CD4-positive, alpha-beta T cell treated with Interleukin-1 beta for 1 hour (primary cell): ENCODE results near the gene KRTAP5-7.
"Not testable (repeated sequence)": the region's sequence is repeated elsewhere in the genome, so short reads cannot be mapped to it uniquely, and the experiment has no call there.

Experiments used
- DNase-seq, 2 donors: peaks; one replicate each; pipeline ENCODE4 v3.0.0-alpha.2; 2020 to 2022

KRTAP5-7 gene

DNA sequence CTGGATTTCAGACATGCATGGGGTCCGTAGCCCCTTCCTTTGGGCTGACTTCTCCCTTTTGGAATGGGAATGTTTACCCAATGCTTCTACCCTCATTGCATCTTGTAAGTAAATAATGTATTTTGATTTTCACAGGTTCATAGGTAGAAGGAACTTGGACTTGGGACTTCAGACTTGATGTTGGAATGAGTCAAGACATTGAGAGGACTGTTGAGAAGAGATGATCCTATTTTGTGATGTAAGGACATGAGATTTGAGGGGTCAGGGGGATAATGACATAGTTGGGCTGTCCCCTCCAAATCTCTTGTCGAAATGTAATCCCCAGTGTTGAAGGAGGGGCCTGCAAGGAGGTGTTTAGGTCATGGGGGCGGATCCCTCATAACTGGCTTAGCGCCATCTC lies 37.4 kb downstream of the KRTAP5-7 start:
- DNase-seq = no peak

DNA sequence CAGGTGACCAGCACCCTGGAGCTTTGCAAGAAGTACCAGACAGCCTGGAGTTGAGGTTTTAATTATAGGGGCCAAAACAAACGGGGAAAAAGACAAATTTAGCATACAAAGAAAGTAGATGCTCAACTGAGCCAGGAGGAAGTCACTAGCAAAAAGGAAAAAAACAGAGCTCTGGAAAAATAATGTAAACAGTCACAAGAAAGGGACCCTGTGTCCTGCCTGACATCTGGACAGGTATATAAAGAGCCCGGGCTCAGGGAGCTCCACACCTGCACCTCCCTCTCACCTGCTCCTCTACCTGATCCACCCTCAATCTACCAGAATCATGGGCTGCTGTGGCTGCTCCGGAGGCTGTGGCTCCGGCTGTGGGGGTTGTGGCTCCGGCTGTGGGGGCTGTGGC lies 38.2 kb downstream of the KRTAP5-7 start, which contains the start of gene KRTAP5-10:
TSS of gene KRTAP5-10 (plus strand) at position 301 of the 400 bp plus-strand sequence. CDS start at position 326, 25 bp downstream.
- no peak for DNase-seq

GRCh38 chr11:71566081-71566620 lies 39.1 kb downstream of the KRTAP5-7 start:
- DNase-seq = no peak

DNA sequence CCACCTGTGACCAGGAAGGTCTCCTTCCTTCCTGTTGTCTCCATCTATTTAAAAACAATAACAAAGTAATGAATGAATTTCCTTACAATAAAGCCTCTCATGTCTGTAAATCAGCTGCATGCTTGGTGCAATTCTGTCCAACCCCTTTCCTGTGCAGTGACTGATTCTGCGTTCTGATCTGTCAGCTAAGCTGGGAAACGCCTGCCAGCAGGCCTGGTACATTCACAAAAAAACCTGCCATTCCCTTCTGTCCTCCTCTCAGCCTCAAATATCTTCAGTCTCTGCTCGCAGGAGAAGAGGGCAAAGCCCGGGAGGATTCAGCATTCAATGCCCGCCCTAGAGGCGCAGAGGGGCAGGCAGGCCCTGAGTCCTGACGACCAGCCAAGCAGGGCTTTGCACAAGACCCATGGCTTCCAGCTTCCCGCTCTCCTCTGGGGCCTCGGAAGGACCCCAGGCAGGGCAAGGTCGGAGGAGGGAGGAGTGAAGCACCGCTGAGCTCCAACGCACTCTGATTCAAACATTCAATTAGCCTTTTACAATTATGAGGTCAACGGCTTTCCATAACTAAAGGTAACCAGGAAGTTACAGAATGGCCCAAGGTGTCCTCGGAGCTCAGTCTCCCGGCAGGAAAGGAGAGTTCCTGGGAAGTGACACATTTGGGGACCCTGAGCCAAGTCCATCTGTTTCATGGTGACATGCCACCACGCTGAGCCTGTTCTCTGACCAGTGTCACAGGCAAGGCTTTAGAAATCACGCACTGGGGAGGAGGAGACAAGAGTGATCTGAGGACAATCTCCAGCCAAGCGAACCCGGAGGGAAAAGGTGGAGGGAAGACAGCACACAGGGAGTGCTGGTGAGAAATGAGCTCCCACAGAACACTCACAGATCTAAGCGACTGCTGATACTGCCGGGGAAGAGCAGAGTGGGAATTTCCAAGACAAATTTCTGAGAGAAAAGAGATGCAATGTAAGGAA lies 39.8 kb downstream of the KRTAP5-7 start:
- not testable (repeated sequence) for DNase-seq

DNA sequence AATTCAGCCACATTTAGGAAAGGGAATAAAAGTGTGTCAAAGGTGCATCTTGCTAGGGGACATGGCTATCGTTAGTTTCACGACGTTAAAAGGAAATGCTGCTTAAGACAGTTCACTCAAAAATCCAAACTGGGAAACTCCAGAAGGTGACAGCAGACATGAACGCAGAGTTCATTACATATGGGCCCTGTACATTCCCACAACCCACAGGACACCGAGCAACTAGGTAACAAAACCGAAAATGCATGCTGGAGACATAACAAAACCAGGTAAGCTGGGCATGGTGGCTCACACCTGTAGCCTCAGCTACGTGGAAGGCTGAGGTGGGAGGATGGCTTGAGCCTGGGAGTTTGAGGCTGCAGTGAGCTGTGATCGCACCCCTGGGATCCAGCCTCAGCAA lies 40.6 kb downstream of the KRTAP5-7 start:
- not testable (repeated sequence) for DNase-seq

DNA sequence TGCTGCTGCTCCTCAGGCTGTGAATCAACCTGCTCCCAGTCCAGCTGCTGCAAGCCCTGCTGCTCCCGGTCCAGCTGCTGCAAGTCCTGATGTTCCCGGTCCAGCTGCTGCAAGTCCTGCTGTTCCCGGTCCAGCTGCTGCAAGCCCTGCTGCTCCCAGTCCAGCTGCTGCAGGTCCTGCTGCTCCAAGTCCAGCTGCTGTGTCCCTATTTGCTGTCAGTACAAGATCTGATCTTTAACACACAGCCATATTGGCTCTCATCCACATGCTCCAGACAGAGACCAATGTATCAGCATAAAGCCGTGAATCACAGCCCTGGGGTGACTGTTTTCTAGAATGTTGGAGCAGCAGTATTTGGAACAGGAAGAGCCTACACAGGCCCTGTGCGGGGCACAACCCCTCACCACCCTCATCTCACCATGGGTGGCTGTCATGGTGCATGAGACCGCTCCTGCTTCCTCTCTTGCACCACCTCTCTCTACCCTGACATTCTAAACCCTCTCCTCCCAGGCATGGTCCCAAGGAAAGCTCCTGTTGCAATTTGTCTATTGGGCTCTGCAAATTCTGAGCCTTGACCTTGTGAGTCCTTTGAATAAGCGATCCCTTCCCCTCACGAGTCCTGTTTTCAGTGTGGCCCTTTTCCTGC lies 41.8 kb downstream of the KRTAP5-7 start:
- DNase-seq = no peak

DNA sequence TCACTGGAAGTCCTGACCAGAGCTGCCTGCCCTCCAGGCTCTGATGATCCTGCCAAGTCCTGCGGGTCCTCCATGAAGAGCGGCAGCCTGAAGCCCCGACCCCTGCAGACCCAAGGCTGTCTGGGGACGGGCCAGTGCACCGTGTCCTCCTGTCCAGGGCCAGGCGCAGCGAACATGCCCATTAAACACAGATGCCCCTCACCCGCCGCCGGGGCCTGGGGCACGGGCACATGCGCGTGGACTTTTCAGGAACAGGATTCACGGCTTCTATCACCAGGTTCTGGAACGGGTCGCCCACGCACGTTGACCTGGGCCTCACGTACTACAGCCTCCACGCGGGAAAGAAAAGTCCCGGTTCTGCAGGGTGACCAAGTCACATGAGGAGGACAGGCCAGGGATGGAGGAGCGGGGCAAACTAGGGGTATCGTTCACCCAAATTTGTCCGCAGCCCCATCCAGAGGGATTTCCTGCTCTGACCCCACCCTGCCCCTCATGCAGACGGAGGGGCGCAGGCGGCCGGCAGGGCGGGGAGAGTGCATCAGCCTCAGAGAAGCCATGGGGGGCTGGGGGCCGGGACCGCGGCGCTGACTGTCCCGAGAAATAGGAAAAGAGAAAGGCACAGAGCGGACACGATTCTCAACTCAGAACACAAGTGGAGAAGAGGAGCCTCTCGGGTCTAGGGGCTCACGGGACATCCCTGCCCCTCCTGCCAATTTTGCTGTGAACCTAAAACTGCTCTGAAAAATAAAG lies 44.2 kb downstream of the KRTAP5-7 start:
- not testable (repeated sequence) for DNase-seq

DNA sequence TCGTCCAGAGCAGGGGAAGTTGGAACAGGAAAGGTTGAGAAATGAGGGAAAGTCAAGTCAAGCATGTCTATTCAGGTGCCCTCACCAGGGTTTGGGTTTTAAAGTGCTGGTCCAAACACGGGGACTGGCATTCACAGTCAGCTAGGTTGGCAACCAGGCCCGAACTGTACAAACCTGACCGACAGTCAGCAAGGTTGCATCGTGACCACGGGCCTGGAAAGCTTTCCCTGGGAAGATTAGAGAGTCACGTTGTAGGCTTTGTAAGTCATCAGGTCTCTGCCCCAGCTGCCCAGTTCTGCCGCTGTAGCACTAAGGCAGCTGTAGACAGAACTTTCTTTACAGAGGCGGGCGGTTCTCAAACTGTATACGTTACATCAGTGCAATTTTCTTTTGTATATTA lies 45.7 kb downstream of the KRTAP5-7 start:
- DNase-seq = no peak

- no peak for DNase-seq
Measured at GRCh38 chr11:71574418-71574817, 47.4 kb downstream of the KRTAP5-7 start.

DNA sequence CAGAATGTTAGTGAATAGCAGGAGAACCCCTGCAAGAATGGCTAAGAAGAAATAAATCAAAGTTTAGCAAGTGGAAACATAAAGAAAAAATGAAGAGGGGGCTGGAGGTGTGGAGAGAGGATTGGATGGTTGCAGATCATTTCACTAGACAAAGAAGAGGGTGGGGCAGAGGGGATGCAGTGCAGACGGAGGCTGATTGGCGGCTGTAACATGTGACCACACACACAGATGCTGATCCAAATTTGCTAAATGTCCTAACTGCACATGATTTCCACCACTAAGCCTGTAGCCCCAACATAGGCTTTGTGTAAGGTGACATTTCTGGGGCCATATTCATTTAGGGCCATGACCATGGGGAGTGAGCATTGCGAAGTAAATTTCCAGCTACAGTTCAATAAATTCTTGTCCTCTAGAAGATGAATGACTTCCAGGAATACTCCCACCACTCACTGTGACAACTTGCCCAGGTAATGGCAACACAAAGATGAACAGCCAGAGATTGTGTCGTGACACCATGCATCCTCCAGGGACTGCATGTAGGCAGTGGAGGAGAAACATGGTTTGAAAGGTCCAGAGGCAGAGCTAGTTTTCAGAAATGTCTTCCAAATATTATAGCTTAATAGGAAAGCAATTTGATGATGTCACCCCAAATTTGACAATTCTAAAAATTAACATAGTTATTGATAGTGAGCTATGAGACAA lies 48.8 kb downstream of the KRTAP5-7 start:
- no peak for DNase-seq

DNA sequence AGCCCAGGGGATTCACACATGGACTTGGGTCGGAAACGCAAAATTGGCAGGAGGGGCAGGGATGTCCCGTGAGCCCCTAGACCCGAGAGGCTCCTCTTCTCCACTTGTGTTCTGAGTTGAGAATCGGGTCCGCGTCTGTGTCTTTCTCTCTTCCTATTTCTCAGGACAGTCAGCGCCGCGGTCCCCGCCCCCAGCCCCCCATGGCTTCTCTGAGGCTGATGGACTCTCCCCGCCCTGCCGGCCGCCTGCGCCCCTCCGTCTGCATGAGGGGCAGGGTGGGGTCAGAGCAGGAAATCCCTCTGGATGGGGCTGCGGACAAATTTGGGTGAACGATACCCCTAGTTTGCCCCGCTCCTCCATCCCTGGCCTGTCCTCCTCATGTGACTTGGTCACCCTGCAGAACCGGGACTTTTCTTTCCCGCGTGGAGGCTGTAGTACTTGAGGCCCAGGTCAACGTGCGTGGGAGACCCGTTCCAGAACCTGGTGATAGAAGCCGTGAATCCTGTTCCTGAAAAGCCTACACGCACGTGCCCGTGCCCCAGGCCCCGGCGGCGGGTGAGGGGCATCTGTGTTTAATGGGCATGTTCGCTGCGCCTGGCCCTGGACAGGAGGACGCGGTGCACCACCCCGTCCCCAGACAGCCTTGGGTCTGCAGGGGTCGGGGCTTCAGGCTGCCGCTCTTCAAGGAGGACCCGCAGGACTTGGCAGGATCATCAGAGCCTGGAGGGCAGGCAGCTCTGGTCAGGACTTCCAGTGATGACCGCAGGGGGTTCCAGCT lies 49.8 kb downstream of the KRTAP5-7 start:
- not testable (repeated sequence) for DNase-seq

DNA sequence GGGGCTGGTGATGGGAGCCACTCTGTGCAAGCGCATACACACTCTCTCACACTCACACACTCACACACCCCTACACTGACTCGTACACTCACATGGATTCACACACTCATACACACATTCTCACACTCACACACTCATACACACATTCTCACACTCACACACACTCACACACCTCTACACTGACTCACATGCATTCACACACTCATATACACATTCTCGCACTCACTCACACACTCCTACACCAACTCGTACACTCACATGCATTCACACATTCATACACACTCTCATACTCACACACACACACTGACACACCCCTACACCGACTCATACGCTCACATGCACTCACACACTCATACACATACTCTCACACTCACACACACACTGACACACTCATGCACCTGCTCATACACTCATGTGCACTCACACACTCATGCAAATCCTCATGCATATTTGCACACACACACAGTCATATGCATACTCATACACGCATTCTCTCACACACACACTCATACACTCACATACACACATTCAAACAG lies 50.5 kb downstream of the KRTAP5-7 start:
- no peak for DNase-seq
